HEK293 (cell line): ENCODE data around the gene BLMH.

Source experiments
- CTCF ChIA-PET: fragments of 350-600 bp; formaldehyde crosslinking; extraction: SDS; loops from one replicate; lab custom pipeline; 2021; ENCODE audit warnings: antibody characterized with exemption; lab: Yijun Ruan, JAX
- POLR2A ChIA-PET: fragments of 300-600 bp; formaldehyde crosslinking; extraction: SDS; loops from one replicate; lab custom pipeline; 2020; ENCODE audit warnings: antibody characterized with exemption, inconsistent platforms; lab: Yijun Ruan, JAX
- H3K27ac ChIP-seq: fragments of 200-500 bp; sonication (Bioruptor generic); 2 replicates; pipeline ENCODE4 v1.5.1; 2014; ENCODE audit warnings: low read depth, low read length, control low read depth, inconsistent platforms; ENCODE audit errors: extremely low read depth
- H3K36me3 ChIP-seq, 2 experiments: fragments of 200-500 bp in 1 of 2; sonication (Bioruptor generic) in 1 of 2; 1 replicate in 1 of 2; 2 replicates in 1 of 2; pipeline ENCODE4 v1.5.1; 2014 to 2017; ENCODE audit warnings: inconsistent platforms in 2 of 2, low read length in 2 of 2; ENCODE audit not compliant: control insufficient read depth in 2 of 2, insufficient read depth in 1 of 2
- H3K4me1 ChIP-seq: fragments of 200-500 bp; sonication (Bioruptor generic); 2 replicates; pipeline ENCODE4 v1.5.1; 2014; ENCODE audit warnings: mild to moderate bottlenecking, low read length, inconsistent platforms; ENCODE audit not compliant: control insufficient read depth, insufficient read depth
- H3K4me3 ChIP-seq: 2 replicates; pipeline ENCODE4 v1.5.1; 2011; ENCODE audit warnings: low read depth, mild to moderate bottlenecking, control low read depth, low read length, moderate library complexity
- H3K9me3 ChIP-seq: fragments of 200-500 bp; sonication (Bioruptor generic); 2 replicates; pipeline ENCODE4 v1.5.1; 2014; ENCODE audit warnings: low read depth, low read length, inconsistent platforms; ENCODE audit not compliant: control insufficient read depth, insufficient read depth
- CTCF ChIP-seq: fragments of 450-650 bp; formaldehyde crosslinking; IDR thresholded peaks from 2 replicates; pipeline ENCODE4 v1.5.1; 2016; ENCODE audit warnings: missing biosample characterization, missing genetic modification characterization
- GLI2 ChIP-seq: fragments of 450-650 bp; formaldehyde crosslinking; IDR thresholded peaks from 2 replicates; pipeline ENCODE4; 2017; ENCODE audit warnings: missing biosample characterization, missing genetic modification characterization, low read depth, borderline replicate concordance
- GLIS1 ChIP-seq: fragments of 450-650 bp; formaldehyde crosslinking; IDR thresholded peaks from 2 replicates; pipeline ENCODE4 v1.5.1; 2016; ENCODE audit warnings: missing biosample characterization, missing genetic modification characterization
- KLF1 ChIP-seq: fragments of 450-650 bp; formaldehyde crosslinking; IDR thresholded peaks from 2 replicates; pipeline ENCODE4 v1.5.1; 2016; ENCODE audit warnings: missing biosample characterization, missing genetic modification characterization
- SCRT1 ChIP-seq: fragments of 450-650 bp; formaldehyde crosslinking; IDR thresholded peaks from 2 replicates; pipeline ENCODE4 v1.5.1; 2016; ENCODE audit warnings: missing biosample characterization, missing genetic modification characterization, borderline replicate concordance
- SETDB1 ChIP-seq: IDR thresholded peaks from one replicate; pipeline ENCODE4 v1.6.1; 2017; ENCODE audit warnings: mild to moderate bottlenecking, low read length, moderate library complexity, mixed read lengths; ENCODE audit not compliant: insufficient read length
- ZBTB1 ChIP-seq: fragments of 450-650 bp; formaldehyde crosslinking; IDR thresholded peaks from 2 replicates; pipeline ENCODE4 v1.5.1; 2016; ENCODE audit warnings: missing biosample characterization, missing genetic modification characterization
- ZEB2 ChIP-seq: fragments of 450-650 bp; formaldehyde crosslinking; IDR thresholded peaks from 2 replicates; pipeline ENCODE4 v1.5.1; 2016; ENCODE audit warnings: missing biosample characterization, missing genetic modification characterization
- ZFP69B ChIP-seq: fragments of 450-650 bp; formaldehyde crosslinking; IDR thresholded peaks from 2 replicates; pipeline ENCODE4 v1.5.1; 2016; ENCODE audit warnings: missing biosample characterization, missing genetic modification characterization
- ZNF157 ChIP-seq: fragments of 450-650 bp; formaldehyde crosslinking; IDR thresholded peaks from 2 replicates; pipeline ENCODE4 v1.5.1; 2016; ENCODE audit warnings: missing biosample characterization, missing genetic modification characterization
- ZNF184 ChIP-seq: fragments of 450-650 bp; IDR thresholded peaks from 2 replicates; pipeline ENCODE4 v1.5.1; 2018; ENCODE audit warnings: missing biosample characterization, mild to moderate bottlenecking, missing genetic modification characterization
- ZNF335 ChIP-seq: fragments of 450-650 bp; formaldehyde crosslinking; conservative IDR thresholded peaks from 2 replicates; pipeline ENCODE4 v1.5.1; 2016; ENCODE audit warnings: missing biosample characterization, missing genetic modification characterization
- ZNF416 ChIP-seq: fragments of 450-650 bp; formaldehyde crosslinking; IDR thresholded peaks from 2 replicates; pipeline ENCODE4 v1.5.1; 2016; ENCODE audit warnings: missing biosample characterization, missing genetic modification characterization
- ZNF600 ChIP-seq: fragments of 450-650 bp; formaldehyde crosslinking; IDR thresholded peaks from 2 replicates; pipeline ENCODE4 v1.5.1; 2016; ENCODE audit warnings: missing biosample characterization, missing genetic modification characterization
- ZNF654 ChIP-seq: fragments of 450-650 bp; formaldehyde crosslinking; IDR thresholded peaks from 2 replicates; pipeline ENCODE4 v1.5.1; 2016; ENCODE audit warnings: low read depth, missing biosample characterization, missing genetic modification characterization
- ZNF677 ChIP-seq: fragments of 450-650 bp; IDR thresholded peaks from 2 replicates; pipeline ENCODE4 v1.5.0; 2018; ENCODE audit warnings: missing biosample characterization, mild to moderate bottlenecking, missing genetic modification characterization, moderate library complexity
- ZNF776 ChIP-seq: fragments of 450-650 bp; formaldehyde crosslinking; IDR thresholded peaks from 2 replicates; pipeline ENCODE4 v1.5.0; 2017; ENCODE audit warnings: missing biosample characterization, missing genetic modification characterization, borderline replicate concordance
- ZNF792 ChIP-seq: fragments of 450-650 bp; formaldehyde crosslinking; IDR thresholded peaks from 2 replicates; pipeline ENCODE4 v1.5.1; 2016; ENCODE audit warnings: missing biosample characterization, missing genetic modification characterization
- TF ChIP-seq, protein P1 (sequence below): fragments of 450-650 bp; formaldehyde crosslinking; IDR thresholded peaks from 2 replicates; pipeline ENCODE4 v1.5.1; 2016; ENCODE audit warnings: missing biosample characterization, missing genetic modification characterization
- TF ChIP-seq, protein P2 (sequence below): fragments of 450-650 bp; formaldehyde crosslinking; IDR thresholded peaks from 2 replicates; pipeline ENCODE4 v1.5.1; 2016; ENCODE audit warnings: missing biosample characterization, missing genetic modification characterization

The BLMH gene

GRCh38 chr17:30254150-30254549 lies 37.6 kb downstream of the BLMH start:
- no peaks in the 10 kb centered on the region for H3K9me3 ChIP-seq
- H3K4me3 ChIP-seq, result no peak overlapping the region
- H3K27ac ChIP-seq, result no peak overlapping the region
- H3K4me1 ChIP-seq, result peaks cover 3% of the 10 kb centered on the region; the same call in 1 of the 2 replicates
- TF ChIP-seq, protein P1, sequence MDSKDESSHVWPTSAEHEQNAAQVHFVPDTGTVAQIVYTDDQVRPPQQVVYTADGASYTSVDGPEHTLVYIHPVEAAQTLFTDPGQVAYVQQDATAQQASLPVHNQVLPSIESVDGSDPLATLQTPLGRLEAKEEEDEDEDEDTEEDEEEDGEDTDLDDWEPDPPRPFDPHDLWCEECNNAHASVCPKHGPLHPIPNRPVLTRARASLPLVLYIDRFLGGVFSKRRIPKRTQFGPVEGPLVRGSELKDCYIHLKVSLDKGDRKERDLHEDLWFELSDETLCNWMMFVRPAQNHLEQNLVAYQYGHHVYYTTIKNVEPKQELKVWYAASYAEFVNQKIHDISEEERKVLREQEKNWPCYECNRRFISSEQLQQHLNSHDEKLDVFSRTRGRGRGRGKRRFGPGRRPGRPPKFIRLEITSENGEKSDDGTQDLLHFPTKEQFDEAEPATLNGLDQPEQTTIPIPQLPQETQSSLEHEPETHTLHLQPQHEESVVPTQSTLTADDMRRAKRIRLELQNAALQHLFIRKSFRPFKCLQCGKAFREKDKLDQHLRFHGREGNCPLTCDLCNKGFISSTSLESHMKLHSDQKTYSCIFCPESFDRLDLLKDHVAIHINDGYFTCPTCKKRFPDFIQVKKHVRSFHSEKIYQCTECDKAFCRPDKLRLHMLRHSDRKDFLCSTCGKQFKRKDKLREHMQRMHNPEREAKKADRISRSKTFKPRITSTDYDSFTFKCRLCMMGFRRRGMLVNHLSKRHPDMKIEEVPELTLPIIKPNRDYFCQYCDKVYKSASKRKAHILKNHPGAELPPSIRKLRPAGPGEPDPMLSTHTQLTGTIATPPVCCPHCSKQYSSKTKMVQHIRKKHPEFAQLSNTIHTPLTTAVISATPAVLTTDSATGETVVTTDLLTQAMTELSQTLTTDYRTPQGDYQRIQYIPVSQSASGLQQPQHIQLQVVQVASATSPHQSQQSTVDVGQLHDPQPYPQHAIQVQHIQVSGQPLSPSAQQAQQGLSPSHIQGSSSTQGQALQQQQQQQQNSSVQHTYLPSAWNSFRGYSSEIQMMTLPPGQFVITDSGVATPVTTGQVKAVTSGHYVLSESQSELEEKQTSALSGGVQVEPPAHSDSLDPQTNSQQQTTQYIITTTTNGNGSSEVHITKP (tag by site-specific recombination), result peak; percentile 52; the same call in 1 of the 2 replicates
- no peak for TF ChIP-seq ZNF776 (tag by site-specific recombination)
- ChIA-PET CTCF (interaction anchor here (0.5 to 1.0 kb wide), 3 partner anchors 28 to 1661 kb away, joined by 3 to 4 read pairs (median 3); no protein-coding TSS in a partner anchor), POLR2A (no interaction called here)
- peaks cover 27 to 73% of the 10 kb centered on the region in 2 experiments for H3K36me3 ChIP-seq

DNA sequence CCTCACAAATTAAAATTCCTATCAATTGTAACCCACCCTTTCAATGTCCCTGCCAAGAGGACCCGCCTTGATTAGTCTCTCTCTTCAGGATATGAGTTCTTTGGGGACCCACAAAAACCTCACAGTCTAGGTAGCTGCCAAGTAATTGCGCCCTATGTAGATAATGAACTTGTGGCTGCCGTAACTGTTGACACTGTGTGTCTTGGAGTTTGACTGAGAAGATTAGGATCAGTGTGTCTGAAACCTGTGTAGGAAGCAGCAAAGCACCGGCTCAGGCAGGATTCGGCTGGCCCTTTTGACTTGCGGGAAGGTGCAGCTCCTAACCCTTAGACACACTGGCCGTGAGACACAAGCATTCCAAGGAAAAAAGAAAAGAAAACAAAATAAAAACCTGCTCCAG lies 38.4 kb downstream of the BLMH start:
- Histone ChIP-seq H3K36me3 (peaks cover 32 to 73% of the 10 kb centered on the region in 2 experiments), H3K4me1 (peaks cover 3% of the 10 kb centered on the region; the same call in 1 of the 2 replicates), H3K4me3 (no peak overlapping the region), H3K9me3 (no peaks in the 10 kb centered on the region), H3K27ac (no peak overlapping the region)
- POLR2A ChIA-PET, result no interaction called here
- TF ChIP-seq ZBTB1 (tag by site-specific recombination) (no peak), SCRT1 (0 out of 2 replicates have a peak, but pooled peaks have one; percentile 24), ZNF600 (tag by site-specific recombination) (peak; percentile 38)
- CTCF ChIA-PET, result interaction anchor here (0.7 to 1.0 kb wide), 2 partner anchors 29 to 158 kb away, joined by 3 read pairs; no protein-coding TSS in a partner anchor

- POLR2A ChIA-PET, result no interaction called here
- Histone ChIP-seq H3K4me3 (no peak overlapping the region), H3K27ac (no peak overlapping the region), H3K36me3 (peaks cover 38 to 74% of the 10 kb centered on the region in 2 experiments), H3K9me3 (no peaks in the 10 kb centered on the region)
- TF ChIP-seq ZEB2 (tag by site-specific recombination), result no peak
- TF ChIP-seq ZNF654, result no peak
- TF ChIP-seq SETDB1, result no peak
- no peak for TF ChIP-seq GLI2
- TF ChIP-seq ZNF335 (tag by site-specific recombination), result no peak
- no peak for TF ChIP-seq ZNF677
- TF ChIP-seq ZNF157 (tag by site-specific recombination), result no peak
- no peak for TF ChIP-seq GLIS1
- TF ChIP-seq, all 188 proteins: peak for 0
- no peaks in the 10 kb centered on the region for H3K4me1 ChIP-seq
- CTCF ChIA-PET, result no interaction called here
Measured at GRCh38 chr17:30251931-30252330, 39.8 kb downstream of the BLMH start.

DNA sequence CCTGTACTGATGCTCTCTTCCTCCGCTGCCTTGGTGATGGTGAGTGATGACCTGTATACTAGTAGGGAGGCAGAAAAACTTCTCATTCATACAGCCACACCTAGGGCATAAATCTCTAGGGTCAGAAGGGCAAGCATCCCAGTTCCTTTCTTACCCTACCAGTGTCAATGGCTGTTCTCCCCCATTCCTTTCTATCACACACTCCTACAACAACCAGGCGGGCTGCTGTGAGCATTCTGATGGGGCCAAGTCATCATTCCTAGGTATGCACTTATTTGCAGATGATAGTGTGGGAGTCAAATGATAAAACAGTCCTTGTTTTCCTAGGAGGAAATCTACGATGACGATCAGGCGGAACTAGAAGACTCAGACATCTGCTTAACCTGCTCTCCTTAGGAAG lies 42.3 kb downstream of the BLMH start:
- H3K36me3 ChIP-seq, result peaks cover 31 to 65% of the 10 kb centered on the region in 2 experiments; a peak in 2 of 3 replicates
- ChIA-PET POLR2A (no interaction called here), CTCF (no interaction called here)
- TF ChIP-seq KLF1 (tag by site-specific recombination), result no peak
- no peak for TF ChIP-seq ZNF792 (tag by site-specific recombination)
- TF ChIP-seq ZNF416, result no peak
- no peak for TF ChIP-seq ZFP69B (tag by site-specific recombination)
- TF ChIP-seq ZNF184 (tag by site-specific recombination), result no peak
- TF ChIP-seq, protein P2, sequence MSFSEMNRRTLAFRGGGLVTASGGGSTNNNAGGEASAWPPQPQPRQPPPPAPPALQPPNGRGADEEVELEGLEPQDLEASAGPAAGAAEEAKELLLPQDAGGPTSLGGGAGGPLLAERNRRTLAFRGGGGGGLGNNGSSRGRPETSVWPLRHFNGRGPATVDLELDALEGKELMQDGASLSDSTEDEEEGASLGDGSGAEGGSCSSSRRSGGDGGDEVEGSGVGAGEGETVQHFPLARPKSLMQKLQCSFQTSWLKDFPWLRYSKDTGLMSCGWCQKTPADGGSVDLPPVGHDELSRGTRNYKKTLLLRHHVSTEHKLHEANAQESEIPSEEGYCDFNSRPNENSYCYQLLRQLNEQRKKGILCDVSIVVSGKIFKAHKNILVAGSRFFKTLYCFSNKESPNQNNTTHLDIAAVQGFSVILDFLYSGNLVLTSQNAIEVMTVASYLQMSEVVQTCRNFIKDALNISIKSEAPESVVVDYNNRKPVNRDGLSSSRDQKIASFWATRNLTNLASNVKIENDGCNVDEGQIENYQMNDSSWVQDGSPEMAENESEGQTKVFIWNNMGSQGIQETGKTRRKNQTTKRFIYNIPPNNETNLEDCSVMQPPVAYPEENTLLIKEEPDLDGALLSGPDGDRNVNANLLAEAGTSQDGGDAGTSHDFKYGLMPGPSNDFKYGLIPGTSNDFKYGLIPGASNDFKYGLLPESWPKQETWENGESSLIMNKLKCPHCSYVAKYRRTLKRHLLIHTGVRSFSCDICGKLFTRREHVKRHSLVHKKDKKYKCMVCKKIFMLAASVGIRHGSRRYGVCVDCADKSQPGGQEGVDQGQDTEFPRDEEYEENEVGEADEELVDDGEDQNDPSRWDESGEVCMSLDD (tag by site-specific recombination), result no peak
- TF ChIP-seq SETDB1, result no peak
- no peak for TF ChIP-seq CTCF (tag by site-specific recombination)

More for the DNA sequence above, 42.3 kb downstream of the BLMH start:
- no peak overlapping the region for H3K4me3 ChIP-seq
- no peak overlapping the region for H3K27ac ChIP-seq
- H3K4me1 ChIP-seq, result no peaks in the 10 kb centered on the region
- no peaks in the 10 kb centered on the region for H3K9me3 ChIP-seq
